Ovary (tissue), 3 donors: ENCODE data around the gene GDPD2.

ENCODE experiments used
- CTCF ChIP-seq, 3 donors: fragments of 450-650 bp in 2 of 3; fragments of 200-600 bp in 1 of 3; IDR thresholded peaks; one replicate each; pipeline versions ENCODE4 v1.5.1 to v1.8.0; 2016 to 2022; ENCODE audit warnings: antibody characterized with exemption in 3 of 3, mild to moderate bottlenecking in 1 of 3
- EP300 ChIP-seq: sonication (generic); formaldehyde crosslinking; IDR thresholded peaks from one replicate; pipeline ENCODE4 v1.6.1; 2017; ENCODE audit warnings: antibody characterized with exemption
- POLR2A ChIP-seq: fragments of 450-650 bp; IDR thresholded peaks from one replicate; pipeline ENCODE4 v1.6.1; 2017; ENCODE audit warnings: antibody characterized with exemption, mild to moderate bottlenecking, moderate library complexity
- donor health status: DM: no; HTN: no; CAD: no.

- TF ChIP-seq CTCF (IDR thresholded peaks at IDR 0.05) (no peak), EP300 (no peak), POLR2A (no peak)
Measured at GRCh38 chrX:70468709-70469108, 45.6 kb downstream of the GDPD2 start.
